NB4 (cell line): Measurements from ENCODE around the gene CPEB4.

Experiments
- DNase-seq: peaks from one replicate; pipeline ENCODE4 v3.0.0; 2010; ENCODE audit warnings: low read depth
- H3K4me3 ChIP-seq: one replicate; pipeline ENCODE4 v1.5.1; 2011; ENCODE audit warnings: mild to moderate bottlenecking, low read depth, low read length, moderate library complexity
- CTCF ChIP-seq: IDR thresholded peaks from one replicate; pipeline ENCODE4 v1.5.1; 2012; ENCODE audit warnings: low read depth, low read length
- MAX ChIP-seq: IDR thresholded peaks from 2 replicates; pipeline ENCODE4 v1.6.1; 2011; ENCODE audit warnings: low read depth, low read length
- MYC ChIP-seq: IDR thresholded peaks from 2 replicates; pipeline ENCODE4 v1.6.1; 2011; ENCODE audit warnings: low read depth, low read length
- POLR2A ChIP-seq: IDR thresholded peaks from 2 replicates; pipeline ENCODE4 v1.6.1; 2011; ENCODE audit warnings: mild to moderate bottlenecking; ENCODE audit not compliant: insufficient read length; ENCODE audit errors: extremely low read depth

CPEB4 gene

DNA sequence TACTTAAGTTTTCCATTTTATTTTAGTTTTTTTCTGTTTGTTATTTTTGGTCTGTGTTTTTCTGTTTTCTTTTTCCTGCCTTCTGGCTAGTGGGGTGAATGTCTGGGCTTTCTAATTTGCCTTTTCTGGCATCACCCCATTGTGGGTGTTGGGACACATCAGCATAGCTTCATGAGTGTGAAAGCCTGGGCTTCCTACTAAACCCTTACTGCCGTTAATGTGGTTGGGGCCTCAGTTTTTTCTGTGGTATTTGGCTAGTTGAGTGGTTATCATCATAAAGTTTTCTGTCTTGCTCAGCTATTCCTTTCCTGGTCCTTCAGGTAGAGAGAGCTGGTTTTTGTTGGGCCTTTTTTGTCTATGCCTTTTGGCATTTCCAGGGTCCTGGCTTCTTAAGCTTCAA, 122.2 kb downstream of the CPEB4 start:
- DNase-seq, result no peak

GRCh38 chr5:174011441-174011840, 123.3 kb downstream of the CPEB4 start:
- DNase-seq, result no peak
- TF ChIP-seq MAX (no peak), CTCF (no peak), POLR2A (no peak), MYC (no peak)
- no peak overlapping the region for H3K4me3 ChIP-seq

More for the DNA sequence above, 122.2 kb downstream of the CPEB4 start:
- H3K4me3 ChIP-seq, result no peak overlapping the region
- no peak for TF ChIP-seq CTCF
- no peak for TF ChIP-seq MYC
- TF ChIP-seq MAX, result no peak
- no peak for TF ChIP-seq POLR2A
